ENCODE measurements around the gene KLHL10. TPM values are rescaled to one million over a fixed set of nuclear protein-coding genes. Genes with fewer than 3 reads are reported as not detected.

Gene KLHL10
- total RNA-seq, 2 experiments from 2014 or later, result not detected

GRCh38 chr17:41896726-41897125 lies 59.1 kb downstream of the KLHL10 start:
- Histone ChIP-seq H4K20me1 (ENCODE audit: insufficient read depth, low read length) (no peaks in the 10 kb centered on the region), H3K4me3 (ENCODE audit: low read depth, low read length, poor library complexity, severe bottlenecking) (no peak overlapping the region), H3K27ac (ENCODE audit: low read depth, low read length, poor library complexity, severe bottlenecking) (no peak overlapping the region), H3K9me3 (ENCODE audit: low read length) (no peaks in the 10 kb centered on the region), H2AFZ (ENCODE audit: low read length) (no peak overlapping the region), H3K4me1 (ENCODE audit: insufficient read depth, low read length, poor library complexity, severe bottlenecking) (no peaks in the 10 kb centered on the region), H3K36me3 (ENCODE audit: insufficient read depth, low read length) (peaks cover 97% of the 10 kb centered on the region), H3K4me2 (ENCODE audit: low read length) (no peak overlapping the region), H3K9me2 (ENCODE audit: insufficient read depth, low read length) (no peaks in the 10 kb centered on the region), H3K79me2 (ENCODE audit: insufficient read depth, low read depth, low read length) (no peaks in the 10 kb centered on the region)
- no peak for DNase-seq (ENCODE audit: low spot score)
- intact Hi-C loops (cut with micrococcal nuclease; ENCODE audit: unreplicated experiment), result no loop called here
- ChIA-PET POLR2A (no interaction called here), CTCF (ENCODE audit: unreplicated experiment) (no interaction called here)
- no peak for TF ChIP-seq EZH2phosphoT487 (IDR thresholded peaks at IDR 0.05; ENCODE audit: borderline replicate concordance, low read depth, low read length)
- TF ChIP-seq, protein P1, sequence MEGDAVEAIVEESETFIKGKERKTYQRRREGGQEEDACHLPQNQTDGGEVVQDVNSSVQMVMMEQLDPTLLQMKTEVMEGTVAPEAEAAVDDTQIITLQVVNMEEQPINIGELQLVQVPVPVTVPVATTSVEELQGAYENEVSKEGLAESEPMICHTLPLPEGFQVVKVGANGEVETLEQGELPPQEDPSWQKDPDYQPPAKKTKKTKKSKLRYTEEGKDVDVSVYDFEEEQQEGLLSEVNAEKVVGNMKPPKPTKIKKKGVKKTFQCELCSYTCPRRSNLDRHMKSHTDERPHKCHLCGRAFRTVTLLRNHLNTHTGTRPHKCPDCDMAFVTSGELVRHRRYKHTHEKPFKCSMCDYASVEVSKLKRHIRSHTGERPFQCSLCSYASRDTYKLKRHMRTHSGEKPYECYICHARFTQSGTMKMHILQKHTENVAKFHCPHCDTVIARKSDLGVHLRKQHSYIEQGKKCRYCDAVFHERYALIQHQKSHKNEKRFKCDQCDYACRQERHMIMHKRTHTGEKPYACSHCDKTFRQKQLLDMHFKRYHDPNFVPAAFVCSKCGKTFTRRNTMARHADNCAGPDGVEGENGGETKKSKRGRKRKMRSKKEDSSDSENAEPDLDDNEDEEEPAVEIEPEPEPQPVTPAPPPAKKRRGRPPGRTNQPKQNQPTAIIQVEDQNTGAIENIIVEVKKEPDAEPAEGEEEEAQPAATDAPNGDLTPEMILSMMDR (conservative IDR thresholded peaks at IDR 0.05; ENCODE audit: low read length), result no peak
- no TSS peak for BruUV-seq (replicated peaks)

Small RNA genes within 50 kb of the gene (small RNA-seq; reads per million reads assigned to genes)
- gene AC125257.2, result not detected

Other genes with a start within 250 kb of the KLHL10 start
- gene KRT16, start 225.1 kb upstream of the KLHL10 start, total RNA-seq (2014; rRNA removed; shearing (Covaris generic)), result not detected in 2 replicates
- gene KRT16, start 225.1 kb upstream of the KLHL10 start, total RNA-seq (2022), result not detected in 2 replicates
- gene KRT17, start 213.2 kb upstream of the KLHL10 start, total RNA-seq (2014; rRNA removed; shearing (Covaris generic)), result not detected in 2 replicates
- gene KRT17, start 213.2 kb upstream of the KLHL10 start, total RNA-seq (2022), result 0.70 and 2.1 TPM in 2 replicates
- 123 and 145 TPM in 2 replicates for gene EIF1, start 148.9 kb upstream of the KLHL10 start, total RNA-seq (2014; rRNA removed; shearing (Covaris generic))
- gene EIF1, start 148.9 kb upstream of the KLHL10 start, total RNA-seq (2022), result 659 and 705 TPM in 2 replicates
- not detected in 2 replicates for gene GAST, start 125.5 kb upstream of the KLHL10 start, total RNA-seq (2014; rRNA removed; shearing (Covaris generic))
- not detected in 2 replicates for gene GAST, start 125.5 kb upstream of the KLHL10 start, total RNA-seq (2022)
- gene HAP1, start 103.2 kb upstream of the KLHL10 start, total RNA-seq (2014; rRNA removed; shearing (Covaris generic)), result 0.10 and 0.19 TPM in 2 replicates
- gene HAP1, start 103.2 kb upstream of the KLHL10 start, total RNA-seq (2022), result 0.22 and 0.55 TPM in 2 replicates
- gene JUP, start 51.1 kb upstream of the KLHL10 start, total RNA-seq (2014; rRNA removed; shearing (Covaris generic)), result 29.9 and 40.5 TPM in 2 replicates
- 62.0 and 69.3 TPM in 2 replicates for gene JUP, start 51.1 kb upstream of the KLHL10 start, total RNA-seq (2022)
- gene P3H4, start 25.9 kb upstream of the KLHL10 start, total RNA-seq (2014; rRNA removed; shearing (Covaris generic)), result 0.08 TPM in 1 of 2 replicates, not detected in the other
- 2.2 and 2.6 TPM in 2 replicates for gene P3H4, start 25.9 kb upstream of the KLHL10 start, total RNA-seq (2022)
- 1.5 TPM in 1 of 2 replicates, not detected in the other for gene FKBP10, start 24.8 kb upstream of the KLHL10 start, total RNA-seq (2014; rRNA removed; shearing (Covaris generic))
- gene FKBP10, start 24.8 kb upstream of the KLHL10 start, total RNA-seq (2022), result 7.3 and 7.8 TPM in 2 replicates
- 0.16 TPM in 1 of 2 replicates, not detected in the other for gene NT5C3B, start 1.6 kb upstream of the KLHL10 start, total RNA-seq (2014; rRNA removed; shearing (Covaris generic))
- 10.0 and 12.1 TPM in 2 replicates for gene NT5C3B, start 1.6 kb upstream of the KLHL10 start, total RNA-seq (2022)
- 29.9 and 35.4 TPM in 2 replicates for gene KLHL11, start 27.6 kb downstream of the KLHL10 start, total RNA-seq (2014; rRNA removed; shearing (Covaris generic))
- 20.5 and 20.9 TPM in 2 replicates for gene KLHL11, start 27.6 kb downstream of the KLHL10 start, total RNA-seq (2022)
- 102 and 105 TPM in 2 replicates for gene ACLY, start 81.1 kb downstream of the KLHL10 start, total RNA-seq (2014; rRNA removed; shearing (Covaris generic))
- gene ACLY, start 81.1 kb downstream of the KLHL10 start, total RNA-seq (2022), result 203 and 222 TPM in 2 replicates
- gene ODAD4, start 92.8 kb downstream of the KLHL10 start, total RNA-seq (2014; rRNA removed; shearing (Covaris generic)), result 1.1 and 3.2 TPM in 2 replicates
- 1.3 TPM in 2 replicates for gene ODAD4, start 92.8 kb downstream of the KLHL10 start, total RNA-seq (2022)
- gene CNP, start 129.0 kb downstream of the KLHL10 start, total RNA-seq (2014; rRNA removed; shearing (Covaris generic)), result 33.8 and 34.1 TPM in 2 replicates
- 43.9 and 50.6 TPM in 2 replicates for gene CNP, start 129.0 kb downstream of the KLHL10 start, total RNA-seq (2022)
- gene DNAJC7, start 179.6 kb downstream of the KLHL10 start, total RNA-seq (2014; rRNA removed; shearing (Covaris generic)), result 76.4 and 87.1 TPM in 2 replicates
- 118 and 124 TPM in 2 replicates for gene DNAJC7, start 179.6 kb downstream of the KLHL10 start, total RNA-seq (2022)
- gene NKIRAS2, start 182.3 kb downstream of the KLHL10 start, total RNA-seq (2014; rRNA removed; shearing (Covaris generic)), result 34.8 and 40.2 TPM in 2 replicates
- 32.8 and 38.1 TPM in 2 replicates for gene NKIRAS2, start 182.3 kb downstream of the KLHL10 start, total RNA-seq (2022)
- gene C17orf113, start 212.8 kb downstream of the KLHL10 start, total RNA-seq (2014; rRNA removed; shearing (Covaris generic)), result 0.10 and 0.25 TPM in 2 replicates
- gene C17orf113, start 212.8 kb downstream of the KLHL10 start, total RNA-seq (2022), result 0.25 TPM in 1 of 2 replicates, not detected in the other